ENCODE data around the gene NAPG.
"Not testable (repeated sequence)": the region's sequence is repeated elsewhere in the genome, so short reads cannot be mapped to it uniquely, and the experiment has no call there.

Gene NAPG

DNA sequence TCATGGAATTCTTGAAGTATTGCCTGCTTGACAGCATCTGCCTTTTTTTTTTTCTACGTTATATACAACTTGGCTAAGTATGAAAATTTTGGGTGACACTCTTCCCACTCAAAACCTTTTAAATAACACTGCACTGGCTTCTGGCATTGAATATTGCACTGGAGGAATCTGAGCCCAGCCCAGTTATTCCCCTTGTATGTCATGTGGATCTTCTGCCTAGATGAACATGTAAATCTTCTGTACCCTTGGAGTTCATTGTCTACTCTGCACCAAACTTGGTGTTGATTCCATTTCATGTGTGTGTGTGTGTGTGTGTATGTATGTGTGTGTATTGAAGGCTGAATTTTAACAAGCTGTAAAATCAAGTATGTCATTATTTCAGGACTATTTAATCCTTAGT is 59.4 kb downstream of the NAPG start:
- DNase-seq: no peak

DNA sequence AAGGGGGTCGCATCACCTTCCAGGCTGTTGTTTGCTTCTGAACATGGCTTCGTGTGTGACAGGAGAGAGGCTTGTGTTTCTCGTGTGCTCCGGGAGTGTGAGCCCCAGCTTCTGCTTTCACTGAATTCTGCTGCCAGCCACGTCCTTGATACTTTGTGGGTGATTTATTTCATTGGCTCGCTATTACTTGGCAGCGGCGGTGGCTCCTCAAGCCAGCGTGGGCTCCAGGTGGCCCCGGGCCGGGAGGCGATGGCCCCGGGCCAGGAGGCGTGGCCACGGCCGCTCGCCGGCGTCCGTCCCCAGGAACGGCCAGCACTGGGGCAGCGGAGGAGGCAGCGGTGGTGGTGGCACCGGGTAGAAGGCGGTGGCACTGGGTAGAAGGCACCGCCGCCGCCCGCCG is 63.1 kb downstream of the NAPG start:
- peak; percentile 0 for DNase-seq

DNA sequence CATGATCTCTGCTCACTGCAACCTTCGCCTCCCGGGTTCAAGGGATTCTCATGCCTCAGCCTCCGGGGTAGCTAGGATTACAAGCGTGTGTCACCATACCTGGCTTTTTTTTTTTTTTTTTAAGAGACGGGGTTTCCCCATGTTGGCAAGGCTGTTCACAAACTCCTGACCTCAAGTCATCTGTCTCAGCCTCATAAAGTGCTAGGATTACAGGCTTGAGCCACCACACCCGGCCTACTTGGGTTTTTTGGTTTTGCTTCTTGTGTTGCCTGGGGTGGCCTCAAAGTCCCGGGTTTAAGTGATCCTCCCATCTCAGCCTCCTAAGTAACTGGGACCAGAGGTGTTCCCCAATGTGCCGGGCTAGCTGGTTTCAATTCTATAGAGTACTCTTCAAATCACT is 64.6 kb downstream of the NAPG start:
- DNase-seq: no peak

DNA sequence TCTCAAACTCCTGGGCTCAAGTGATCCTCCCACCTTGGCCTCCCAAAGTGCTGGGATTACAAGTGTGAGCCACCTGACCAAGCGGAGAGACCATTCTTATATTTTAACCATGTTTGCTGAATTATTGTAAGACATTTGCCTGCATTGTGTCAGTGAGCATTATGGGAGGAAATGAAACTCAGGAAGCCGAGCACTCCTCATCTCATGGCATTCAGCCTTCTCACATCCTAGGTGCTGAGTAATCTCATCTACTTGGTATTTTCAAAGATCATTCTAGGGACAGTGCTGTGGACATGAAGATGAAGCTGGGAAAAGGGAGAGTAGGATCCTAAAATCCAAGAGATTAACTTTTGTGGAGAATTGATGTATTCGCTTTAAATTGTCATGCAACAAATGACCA is 66.1 kb downstream of the NAPG start:
- DNase-seq: no peak

DNA sequence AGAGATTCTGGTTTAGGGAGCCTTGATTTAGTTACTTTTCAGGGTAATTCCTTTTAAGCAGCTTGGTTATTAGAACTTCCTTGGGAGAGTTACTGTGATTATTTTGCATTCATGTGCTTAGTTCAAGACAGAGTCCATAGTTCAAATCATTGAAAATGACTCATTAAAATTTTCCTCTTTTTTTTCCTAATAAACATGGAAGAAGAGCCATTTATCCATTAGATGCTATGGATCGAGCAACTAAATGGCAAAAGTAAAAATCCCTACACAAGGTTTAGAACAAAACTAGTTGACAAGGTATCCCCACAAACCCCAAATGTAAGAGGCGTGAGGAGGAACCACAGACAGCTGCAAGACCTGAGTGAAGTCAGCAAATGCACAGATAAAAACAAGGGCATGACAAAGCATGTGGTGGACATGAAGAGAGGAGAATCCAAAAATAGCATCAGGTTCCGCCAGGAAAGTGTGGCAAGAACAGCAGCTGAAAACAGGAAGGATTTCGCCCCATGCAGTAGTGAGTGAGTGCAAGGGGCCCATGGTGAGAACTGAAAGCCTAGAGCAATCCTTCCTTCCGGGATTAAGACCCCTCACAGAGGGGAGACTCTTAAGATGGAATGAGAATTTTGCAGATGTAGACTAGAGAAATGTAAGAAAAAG is 67.7 kb downstream of the NAPG start:
- not testable (repeated sequence) for DNase-seq

DNA sequence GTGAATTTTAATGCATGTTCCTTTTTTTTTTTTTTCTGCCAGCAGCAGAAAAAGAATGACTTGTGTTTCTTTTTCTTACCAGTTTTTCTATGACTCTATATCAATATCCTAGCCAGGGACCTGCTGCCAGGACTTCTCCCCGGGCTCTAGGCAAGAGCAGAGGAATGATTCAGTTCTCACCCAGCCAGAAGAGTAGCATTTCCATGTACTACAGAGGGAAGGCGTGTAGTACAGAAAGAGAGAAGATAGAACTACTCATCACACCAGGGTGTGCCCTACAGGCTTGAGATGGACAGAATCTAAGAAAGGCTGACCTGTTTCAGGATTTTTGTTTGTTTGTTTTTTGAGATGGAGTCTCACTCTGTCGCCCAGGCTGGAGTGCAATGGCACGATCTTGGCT is 70.1 kb downstream of the NAPG start:
- DNase-seq: not testable (repeated sequence)

DNA sequence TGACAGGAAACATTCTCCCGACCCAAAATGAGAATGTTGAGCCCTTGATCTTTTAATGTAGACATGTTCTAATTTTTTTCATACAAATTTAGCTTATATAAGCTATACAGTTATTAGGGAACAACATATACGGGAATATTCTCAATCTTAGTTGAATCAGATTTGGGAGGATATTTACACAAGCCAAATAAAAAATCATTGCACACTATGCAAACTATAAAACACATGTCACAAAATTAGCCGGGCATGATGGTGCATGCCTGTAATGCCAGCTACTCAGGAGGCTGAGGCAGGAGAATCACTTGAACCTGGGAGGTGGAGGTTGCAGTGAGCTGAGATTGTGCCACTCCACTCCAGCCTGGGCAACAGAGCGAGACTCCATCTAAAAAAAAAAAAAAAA is 71.9 kb downstream of the NAPG start:
- not testable (repeated sequence) for DNase-seq

DNA sequence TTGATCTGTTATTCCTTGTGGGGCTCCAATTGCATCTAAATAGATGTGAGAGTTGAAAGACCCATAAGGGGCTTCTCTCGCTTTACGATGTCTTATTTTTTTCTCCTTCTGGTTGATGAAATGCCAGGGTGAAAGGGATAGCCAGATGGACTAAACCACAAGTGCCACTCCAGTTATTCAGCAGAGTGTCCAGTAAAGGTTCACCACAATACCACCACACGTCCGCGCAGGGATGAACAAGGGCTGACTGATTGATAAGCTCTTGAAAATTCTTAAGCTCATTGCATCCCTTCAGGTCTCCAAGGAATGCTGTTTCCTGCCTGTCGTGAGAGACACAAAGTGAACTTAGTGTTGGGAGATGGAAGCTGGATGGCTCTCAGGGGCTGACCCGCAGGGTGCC is 74.9 kb downstream of the NAPG start:
- not testable (repeated sequence) for DNase-seq
